MM.1S (cell line): ENCODE results near the gene TBC1D5.

Experiments used
- DNase-seq: peaks from one replicate; pipeline ENCODE4 v3.0.0-alpha.2; 2015
- H2AFZ ChIP-seq: fragments of 300-600 bp; sonication (generic); 2 replicates; pipeline ENCODE4 v1.6.0; 2016; ENCODE audit warnings: antibody characterized with exemption, low read length
- H3F3A ChIP-seq: fragments of 300-600 bp; sonication (generic); 2 replicates; pipeline ENCODE4 v1.6.1; 2016; ENCODE audit warnings: mild to moderate bottlenecking, antibody characterized with exemption, low read length, moderate library complexity, mixed read lengths; ENCODE audit not compliant: insufficient read depth
- H3K27ac ChIP-seq: fragments of 300-600 bp; sonication (generic); 2 replicates; pipeline ENCODE4 v1.5.1; 2016; ENCODE audit warnings: mild to moderate bottlenecking, low read length
- H3K27me3 ChIP-seq: fragments of 300-600 bp; sonication (generic); replicated peaks from 2 replicates; pipeline ENCODE4 v1.6.0; 2016; ENCODE audit warnings: low read length; ENCODE audit not compliant: insufficient read depth
- H3K36me3 ChIP-seq: fragments of 300-600 bp; sonication (generic); replicated peaks from 2 replicates; pipeline ENCODE4 v1.6.1; 2016; ENCODE audit warnings: mild to moderate bottlenecking, low read length, mixed read lengths; ENCODE audit not compliant: insufficient read depth
- H3K4me1 ChIP-seq: fragments of 300-600 bp; sonication (generic); 2 replicates; pipeline ENCODE4 v1.6.1; 2016; ENCODE audit warnings: low read length, mixed read lengths
- H3K4me2 ChIP-seq: fragments of 300-600 bp; sonication (generic); 2 replicates; pipeline ENCODE4 v1.6.0; 2016; ENCODE audit warnings: low read depth, low read length
- H3K4me3 ChIP-seq: fragments of 300-600 bp; sonication (generic); 2 replicates; pipeline ENCODE4 v1.5.1; 2016; ENCODE audit warnings: low read length, mixed read lengths
- H3K79me2 ChIP-seq: fragments of 300-600 bp; sonication (generic); 2 replicates; pipeline ENCODE4 v1.6.1; 2016; ENCODE audit warnings: mixed run types, low read length, mixed read lengths
- H3K9ac ChIP-seq: fragments of 300-600 bp; sonication (generic); 2 replicates; pipeline ENCODE4 v1.6.1; 2016; ENCODE audit warnings: low read length, mixed read lengths
- H3K9me2 ChIP-seq: fragments of 300-600 bp; sonication (generic); replicated peaks from 2 replicates; pipeline ENCODE4 v1.6.1; 2016; ENCODE audit warnings: mild to moderate bottlenecking, low read length, mixed read lengths; ENCODE audit not compliant: insufficient read depth
- H3K9me3 ChIP-seq: fragments of 300-600 bp; sonication (generic); replicated peaks from 2 replicates; pipeline ENCODE4 v1.6.1; 2016; ENCODE audit warnings: mild to moderate bottlenecking, low read length, mixed read lengths; ENCODE audit not compliant: insufficient read depth
- H4K20me1 ChIP-seq: fragments of 300-600 bp; sonication (generic); 2 replicates; pipeline ENCODE4 v1.6.1; 2016; ENCODE audit warnings: mild to moderate bottlenecking, low read length, moderate library complexity, mixed read lengths; ENCODE audit not compliant: insufficient read depth
- CTCF ChIP-seq: fragments of 300-600 bp; sonication (generic); IDR thresholded peaks from 2 replicates; pipeline ENCODE4 v1.5.1; 2016; ENCODE audit warnings: antibody characterized with exemption, low read length, mixed read lengths
- EZH2 ChIP-seq: fragments of 300-600 bp; sonication (generic); optimal IDR thresholded peaks from 2 replicates; pipeline ENCODE3; 2017; ENCODE audit warnings: low read depth, mild to moderate bottlenecking, antibody characterized with exemption, low read length, mixed read lengths
- EZH2phosphoT487 ChIP-seq: fragments of 300-600 bp; sonication (generic); IDR thresholded peaks from 2 replicates; pipeline ENCODE4 v1.6.1; 2018; ENCODE audit warnings: antibody characterized with exemption, low read length

TBC1D5 gene

GRCh38 chr3:17743658-17743995 lies 1.2 kb upstream of the TBC1D5 start:
- Histone ChIP-seq H3K27ac (peak overlapping the region; percentile 95; the same call in 1 of the 2 replicates), H3K79me2 (peaks cover 22% of the 10 kb centered on the region), H3K9me3 (no peaks in the 10 kb centered on the region), H3K4me1 (peaks cover 38% of the 10 kb centered on the region), H3K36me3 (no peaks in the 10 kb centered on the region), H3K4me3 (peak overlapping the region; percentile 89), H3K27me3 (no peaks in the 10 kb centered on the region), H3K9ac (peak overlapping the region; percentile 92), H3K4me2 (peak overlapping the region; percentile 75), H2AFZ (peak overlapping the region; percentile 95; the same call in 1 of the 2 replicates), H4K20me1 (no peaks in the 10 kb centered on the region), H3F3A (peaks cover 47% of the 10 kb centered on the region), H3K9me2 (no peaks in the 10 kb centered on the region)
- TF ChIP-seq CTCF (no peak), EZH2phosphoT487 (no peak), EZH2 (no peak)
- DNase-seq: no peak

GRCh38 chr3:17742880-17743657 lies 638 bp upstream of the TBC1D5 start:
- peak overlapping the region; percentile 92 for H3K9ac ChIP-seq
- H3K36me3 ChIP-seq: no peaks in the 10 kb centered on the region
- DNase-seq: no peak
- peak overlapping the region; percentile 95 for H2AFZ ChIP-seq
- peaks cover 38% of the 10 kb centered on the region for H3K4me1 ChIP-seq
- H4K20me1 ChIP-seq: no peaks in the 10 kb centered on the region
- peak overlapping the region; percentile 95 for H3K27ac ChIP-seq
- H3K4me3 ChIP-seq: peak overlapping the region; percentile 89
- no peaks in the 10 kb centered on the region for H3K9me3 ChIP-seq
- TF ChIP-seq EZH2: no peak
- no peak for TF ChIP-seq EZH2phosphoT487
- TF ChIP-seq CTCF: no peak
- no peaks in the 10 kb centered on the region for H3K9me2 ChIP-seq
- no peaks in the 10 kb centered on the region for H3K27me3 ChIP-seq
- peaks cover 22% of the 10 kb centered on the region for H3K79me2 ChIP-seq
- peak overlapping the region; percentile 75 for H3K4me2 ChIP-seq
- H3F3A ChIP-seq: peaks cover 48% of the 10 kb centered on the region

- Histone ChIP-seq H3K9ac (peak overlapping the region; percentile 92), H3K36me3 (no peaks in the 10 kb centered on the region), H3K27ac (peak overlapping the region; percentile 95), H3K79me2 (peaks cover 22% of the 10 kb centered on the region), H3K27me3 (no peaks in the 10 kb centered on the region), H3K4me3 (peak overlapping the region; percentile 92), H4K20me1 (no peaks in the 10 kb centered on the region), H3K9me2 (no peaks in the 10 kb centered on the region), H3K4me1 (peaks cover 25% of the 10 kb centered on the region), H2AFZ (peak overlapping the region; percentile 82), H3K4me2 (peak overlapping the region; percentile 89), H3K9me3 (no peaks in the 10 kb centered on the region), H3F3A (peaks cover 36% of the 10 kb centered on the region)
- no peak for DNase-seq
- TF ChIP-seq CTCF: no peak
- no peak for TF ChIP-seq EZH2phosphoT487
- TF ChIP-seq EZH2: no peak
Observed at GRCh38 chr3:17741621-17742101, 770 bp downstream of the TBC1D5 start.
